Breast epithelium (tissue), 4 donors: ENCODE results near the gene RTN4RL1. TPM values are rescaled to one million over a fixed set of nuclear protein-coding genes. Genes with fewer than 3 reads are reported as not detected.

ENCODE experiments used
- DNase-seq, 2 donors: peaks; one replicate each; pipeline ENCODE4 v3.0.0-alpha.2; 2019; ENCODE audit warnings: low spot score in 2 of 2
- H3K27ac ChIP-seq, 2 donors: fragments of 200-600 bp; sonication (generic) in 1 of 2; one replicate each; pipeline ENCODE4 v1.5.1; 2016 to 2019; ENCODE audit warnings: mild to moderate bottlenecking in 1 of 2
- H3K27me3 ChIP-seq, 2 donors: fragments of 200-600 bp; sonication (generic) in 1 of 2; one replicate each; pipeline versions ENCODE4 v1.5.1 to v1.6.0; 2017 to 2019; ENCODE audit warnings: control low read depth in 1 of 2, mild to moderate bottlenecking in 1 of 2
- H3K36me3 ChIP-seq: fragments of 200-600 bp; one replicate; pipeline ENCODE4 v1.5.1; 2019
- H3K4me1 ChIP-seq, 2 donors: fragments of 200-600 bp; sonication (generic); one replicate each; pipeline ENCODE4 v1.5.1; 2016 to 2019; ENCODE audit warnings: control low read depth in 1 of 2
- H3K4me3 ChIP-seq, 3 donors: fragments of 200-600 bp; sonication (generic); 1 replicate in 2 of 3; 2 replicates in 1 of 3; pipeline ENCODE4 v1.5.1; 2016 to 2019; ENCODE audit warnings: mild to moderate bottlenecking in 3 of 3, moderate library complexity in 2 of 3
- H3K9me3 ChIP-seq, 2 donors: fragments of 200-600 bp; sonication (generic) in 1 of 2; one replicate each; pipeline ENCODE4 v1.5.1; 2016 to 2019; ENCODE audit warnings: control low read depth in 1 of 2
- CTCF ChIP-seq, 3 donors: fragments of 450-650 bp; IDR thresholded peaks; one replicate each; pipeline ENCODE4 v1.5.1; 2016 to 2017; ENCODE audit warnings: antibody characterized with exemption in 3 of 3, mild to moderate bottlenecking in 3 of 3, moderate library complexity in 3 of 3
- POLR2A ChIP-seq: fragments of 450-650 bp; IDR thresholded peaks from one replicate; pipeline ENCODE4 v1.6.1; 2016; ENCODE audit warnings: antibody characterized with exemption, mild to moderate bottlenecking, moderate library complexity
- POLR2AphosphoS5 ChIP-seq, 3 donors: sonication (generic); formaldehyde crosslinking; IDR thresholded peaks; one replicate each; pipeline ENCODE4 v1.6.1; 2017; ENCODE audit warnings: antibody characterized with exemption in 3 of 3
- intact Hi-C: fragments of 100-400 bp; cut with DNase I; formaldehyde crosslinking; loops from one replicate; pipeline ENCODE4 v1.15.1; 2023; ENCODE audit warnings: low total_unique reads
- total RNA-seq, 3 donors: library from RNA; depleted of rRNA; stranded (reverse); fragments of >200 nt; gene quantifications; one replicate each; pipeline ENCODE4 v1.1.0, GENCODE V29; 2016

RTN4RL1 gene
- total RNA-seq, 3 donors from 2014 or later = 3.8 to 19.6 (median 14.1) TPM

GRCh38 chr17:1937461-1937860, 87.7 kb downstream of the RTN4RL1 start:
- no peak overlapping the region for H3K27ac ChIP-seq

GRCh38 chr17:1936766-1937165, 88.4 kb downstream of the RTN4RL1 start:
- no peak overlapping the region for H3K27ac ChIP-seq
- H3K36me3 ChIP-seq = no peaks in the 10 kb centered on the region
- DNase-seq = no peak
- H3K9me3 ChIP-seq = no peaks in the 10 kb centered on the region
- no peak overlapping the region for H3K4me3 ChIP-seq
- H3K27me3 ChIP-seq = no peaks in the 10 kb centered on the region
- intact Hi-C loops = no loop called here
- H3K4me1 ChIP-seq = no peaks in the 10 kb centered on the region
- no peak for TF ChIP-seq POLR2AphosphoS5 (IDR thresholded peaks at IDR 0.05)

More at GRCh38 chr17:1937461-1937860, 87.7 kb downstream of the RTN4RL1 start:
- Histone ChIP-seq H3K4me1 (no peaks in the 10 kb centered on the region), H3K36me3 (no peaks in the 10 kb centered on the region), H3K27me3 (no peaks in the 10 kb centered on the region), H3K4me3 (no peak overlapping the region), H3K9me3 (no peaks in the 10 kb centered on the region)
- DNase-seq = no peak
- intact Hi-C loops = no loop called here
- TF ChIP-seq CTCF (IDR thresholded peaks at IDR 0.05) = no peak
- TF ChIP-seq POLR2A = no peak
- no peak for TF ChIP-seq POLR2AphosphoS5 (IDR thresholded peaks at IDR 0.05)

- intact Hi-C loops = no loop called here
- Histone ChIP-seq H3K4me3 (no peak overlapping the region), H3K36me3 (no peaks in the 10 kb centered on the region), H3K27me3 (no peaks in the 10 kb centered on the region), H3K4me1 (no peaks in the 10 kb centered on the region), H3K27ac (no peak overlapping the region), H3K9me3 (no peaks in the 10 kb centered on the region)
- TF ChIP-seq POLR2A (no peak), POLR2AphosphoS5 (IDR thresholded peaks at IDR 0.05) (no peak), CTCF (IDR thresholded peaks at IDR 0.05) (no peak)
- DNase-seq = no peak
Observed at GRCh38 chr17:1934901-1935300, 90.2 kb downstream of the RTN4RL1 start.

- TF ChIP-seq POLR2AphosphoS5 (IDR thresholded peaks at IDR 0.05) (no peak), POLR2A (no peak), CTCF (IDR thresholded peaks at IDR 0.05) (no peak)
- intact Hi-C loops = no loop called here
- H3K9me3 ChIP-seq = no peaks in the 10 kb centered on the region
- no peaks in the 10 kb centered on the region for H3K27me3 ChIP-seq
- H3K4me1 ChIP-seq = no peaks in the 10 kb centered on the region
- no peaks in the 10 kb centered on the region for H3K36me3 ChIP-seq
- H3K27ac ChIP-seq = no peak overlapping the region
- no peak for DNase-seq
- no peak overlapping the region for H3K4me3 ChIP-seq
Observed at GRCh38 chr17:1933875-1934715, 91.0 kb downstream of the RTN4RL1 start.

- peak overlapping the region in 1 of 2 donors; percentile 45 for H3K27ac ChIP-seq
- no peaks in the 10 kb centered on the region for H3K27me3 ChIP-seq
Observed at GRCh38 chr17:1931844-1932579, 93.1 kb downstream of the RTN4RL1 start.

More at GRCh38 chr17:1931844-1932579, 93.1 kb downstream of the RTN4RL1 start:
- Histone ChIP-seq H3K9me3 (no peaks in the 10 kb centered on the region), H3K36me3 (no peaks in the 10 kb centered on the region), H3K4me1 (no peaks in the 10 kb centered on the region), H3K4me3 (peak overlapping the region in 1 of 3 donors; percentile 2)
- intact Hi-C loops = no loop called here
- peak in 1 of 2 donors; percentile 63 for DNase-seq
- TF ChIP-seq CTCF (IDR thresholded peaks at IDR 0.05) (no peak), POLR2A (no peak), POLR2AphosphoS5 (IDR thresholded peaks at IDR 0.05) (no peak)
